Measurements from ENCODE around the gene UTF1.

DNA sequence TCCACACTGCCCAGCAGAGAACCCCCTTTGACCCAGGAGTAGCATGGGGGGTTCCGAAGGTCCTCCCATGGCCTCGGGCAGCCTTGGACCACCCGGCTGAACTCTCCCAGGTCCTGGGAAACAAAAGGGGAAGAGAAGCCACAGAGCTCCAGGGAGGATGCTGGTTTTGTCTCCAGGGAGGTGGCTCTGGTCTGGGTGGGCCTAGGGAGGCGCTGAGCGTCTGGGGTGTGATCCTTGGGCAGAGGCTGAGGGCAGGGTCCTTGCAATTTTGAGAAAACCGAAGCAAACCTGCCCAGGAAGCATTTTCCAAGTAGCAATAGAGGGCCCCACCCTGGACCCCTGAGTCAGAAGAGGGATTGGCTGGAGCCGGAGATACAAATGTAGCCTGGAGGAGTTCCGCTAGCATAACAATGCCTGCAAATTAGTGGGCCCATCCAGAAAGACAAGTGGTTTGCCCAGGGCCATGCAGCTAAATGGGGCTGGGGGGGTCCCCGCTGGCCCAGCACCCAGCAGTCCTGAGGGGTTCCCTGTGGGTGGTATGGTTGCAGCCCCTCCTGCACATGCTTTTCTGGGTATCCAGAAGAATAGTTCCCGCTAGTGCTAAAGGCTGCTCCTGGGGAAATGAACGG lies 2.0 kb downstream of the UTF1 start:
- TF ChIP-seq GATA2 (IDR thresholded peaks at IDR 0.05; ENCODE audit: low read depth, low read length) (no peak), GATA3 (IDR thresholded peaks at IDR 0.05; ENCODE audit: low read depth, low read length) (no peak)

All from SH-SY5Y (cell line).